Measurements from ENCODE around the gene UMPS. TPM values are rescaled to one million over a fixed set of nuclear protein-coding genes. Genes with fewer than 3 reads are reported as not detected.

The UMPS gene
- polyA plus RNA-seq (2011; rRNA removed) (54.2 and 64.4 TPM in 2 replicates), polyA plus RNA-seq (2017; fragmentation: RNase III; extraction: RNeasy Plus Mini Kit Qiagen cat#74134 plus additional on column Dnase treatment) (53.0 to 61.8 TPM (median 53.1 TPM) in 3 replicates), polyA minus RNA-seq (2011; rRNA and poly(A)+ RNA removed) (48.8 and 63.8 TPM in 2 replicates)
- 31.4 and 35.8 TPM in 2 replicates for polyA plus RNA-seq (2012; cell fraction: cytosol; rRNA removed)
- polyA plus RNA-seq (2012; cell fraction: nucleus; rRNA removed), result 18.6 and 34.3 TPM in 2 replicates

DNA sequence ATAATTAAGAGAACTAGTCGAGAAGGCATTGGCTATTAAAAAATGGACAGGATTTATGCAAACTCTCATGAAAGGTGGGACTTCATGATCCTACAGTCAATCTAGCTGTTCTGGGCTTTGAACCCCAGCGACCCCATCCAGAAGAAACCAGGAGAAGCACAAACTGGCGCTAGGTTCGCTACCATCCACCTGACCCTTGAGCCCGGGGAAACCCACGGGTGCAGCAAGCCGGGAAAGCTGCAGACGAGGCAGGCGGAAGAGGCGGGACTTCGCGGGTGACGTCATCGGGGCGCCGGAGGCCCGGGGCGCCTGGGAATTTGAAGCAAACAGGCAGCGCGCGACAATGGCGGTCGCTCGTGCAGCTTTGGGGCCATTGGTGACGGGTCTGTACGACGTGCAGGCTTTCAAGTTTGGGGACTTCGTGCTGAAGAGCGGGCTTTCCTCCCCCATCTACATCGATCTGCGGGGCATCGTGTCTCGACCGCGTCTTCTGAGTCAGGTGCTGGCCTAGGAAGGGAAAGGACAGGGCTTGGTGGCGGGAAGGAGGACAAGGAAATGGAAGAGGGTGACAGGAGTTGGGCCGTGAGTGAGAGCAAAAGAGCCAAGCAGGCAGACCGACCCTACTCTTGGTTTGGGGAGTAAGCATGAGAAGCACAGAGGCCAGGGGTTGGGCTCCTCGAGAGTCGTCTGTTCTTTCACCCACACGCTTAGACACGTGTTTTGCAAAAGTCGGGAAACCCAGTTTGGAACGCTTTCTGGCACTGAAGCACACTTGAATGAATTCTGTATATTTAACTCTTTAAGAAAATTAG is at the start of gene UMPS:
Gene UMPS (plus strand): TSS at position 324 of the 812 bp plus-strand sequence. CDS start 20 bp downstream, at position 344.
- Histone ChIP-seq H3K9me3 (no peaks in the 10 kb centered on the region), H3K4me3 (peak within 1 kb of the TSS; percentile 73), H3K4me1 (peaks cover 25% of the 10 kb centered on the region), H3K4me2 (peak within 1 kb of the TSS; percentile 84), H3K27ac (peak within 1 kb of the TSS; percentile 80 to 94)
- TF ChIP-seq, protein P1, sequence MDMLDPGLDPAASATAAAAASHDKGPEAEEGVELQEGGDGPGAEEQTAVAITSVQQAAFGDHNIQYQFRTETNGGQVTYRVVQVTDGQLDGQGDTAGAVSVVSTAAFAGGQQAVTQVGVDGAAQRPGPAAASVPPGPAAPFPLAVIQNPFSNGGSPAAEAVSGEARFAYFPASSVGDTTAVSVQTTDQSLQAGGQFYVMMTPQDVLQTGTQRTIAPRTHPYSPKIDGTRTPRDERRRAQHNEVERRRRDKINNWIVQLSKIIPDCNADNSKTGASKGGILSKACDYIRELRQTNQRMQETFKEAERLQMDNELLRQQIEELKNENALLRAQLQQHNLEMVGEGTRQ (IDR thresholded peaks at IDR 0.05), result no peak
- TF ChIP-seq, protein P2, sequence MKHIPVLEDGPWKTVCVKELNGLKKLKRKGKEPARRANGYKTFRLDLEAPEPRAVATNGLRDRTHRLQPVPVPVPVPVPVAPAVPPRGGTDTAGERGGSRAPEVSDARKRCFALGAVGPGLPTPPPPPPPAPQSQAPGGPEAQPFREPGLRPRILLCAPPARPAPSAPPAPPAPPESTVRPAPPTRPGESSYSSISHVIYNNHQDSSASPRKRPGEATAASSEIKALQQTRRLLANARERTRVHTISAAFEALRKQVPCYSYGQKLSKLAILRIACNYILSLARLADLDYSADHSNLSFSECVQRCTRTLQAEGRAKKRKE (CRISPR knock-in tag; IDR thresholded peaks at IDR 0.05; ENCODE audit: low read depth), result 0 out of 2 replicates have a peak, but pooled peaks have one; percentile 25
- TF ChIP-seq CHD4 (IDR thresholded peaks at IDR 0.05; ENCODE audit: borderline replicate concordance) (no peak), EHMT2 (IDR thresholded peaks at IDR 0.05; ENCODE audit: low read depth) (no peak), EHF (CRISPR knock-in tag; IDR thresholded peaks at IDR 0.05) (no peak; the same call in 1 of the 2 replicates), ZFP36 (IDR thresholded peaks at IDR 0.05; ENCODE audit: borderline replicate concordance, partially characterized antibody) (no peak), KDM5A (IDR thresholded peaks at IDR 0.05) (peak; percentile 90), EP300 (IDR thresholded peaks at IDR 0.05) (no peak), RFX5 (IDR thresholded peaks at IDR 0.05) (no peak), ESRRA (IDR thresholded peaks at IDR 0.05; ENCODE audit: borderline replicate concordance, low read length) (no peak), POLR2A (IDR thresholded peaks at IDR 0.05; ENCODE audit: low read length) (peak; percentile 91), MAFK (IDR thresholded peaks at IDR 0.05; ENCODE audit: partially characterized antibody) (no peak), HEYL (CRISPR knock-in tag; IDR thresholded peaks at IDR 0.05) (no peak), PHF8 (IDR thresholded peaks at IDR 0.05; ENCODE audit: borderline replicate concordance, low read depth) (peak; percentile 77), JUN (IDR thresholded peaks at IDR 0.05) (peak; percentile 87 to 88; a peak in 4 of 5 replicates), NFE2L2 (conservative IDR thresholded peaks at IDR 0.05; ENCODE audit: low read length) (no peak), CHD2 (IDR thresholded peaks at IDR 0.05; ENCODE audit: low read length, partially characterized antibody) (no peak), FOSL2 (IDR thresholded peaks at IDR 0.05) (no peak), FOSL2 (CRISPR knock-in tag; IDR thresholded peaks at IDR 0.05) (peak; percentile 84), MYC (IDR thresholded peaks at IDR 0.05; ENCODE audit: borderline replicate concordance, low read length) (peak; percentile 55), CEBPB (IDR thresholded peaks at IDR 0.05) (no peak)
- TF ChIP-seq, protein P3, sequence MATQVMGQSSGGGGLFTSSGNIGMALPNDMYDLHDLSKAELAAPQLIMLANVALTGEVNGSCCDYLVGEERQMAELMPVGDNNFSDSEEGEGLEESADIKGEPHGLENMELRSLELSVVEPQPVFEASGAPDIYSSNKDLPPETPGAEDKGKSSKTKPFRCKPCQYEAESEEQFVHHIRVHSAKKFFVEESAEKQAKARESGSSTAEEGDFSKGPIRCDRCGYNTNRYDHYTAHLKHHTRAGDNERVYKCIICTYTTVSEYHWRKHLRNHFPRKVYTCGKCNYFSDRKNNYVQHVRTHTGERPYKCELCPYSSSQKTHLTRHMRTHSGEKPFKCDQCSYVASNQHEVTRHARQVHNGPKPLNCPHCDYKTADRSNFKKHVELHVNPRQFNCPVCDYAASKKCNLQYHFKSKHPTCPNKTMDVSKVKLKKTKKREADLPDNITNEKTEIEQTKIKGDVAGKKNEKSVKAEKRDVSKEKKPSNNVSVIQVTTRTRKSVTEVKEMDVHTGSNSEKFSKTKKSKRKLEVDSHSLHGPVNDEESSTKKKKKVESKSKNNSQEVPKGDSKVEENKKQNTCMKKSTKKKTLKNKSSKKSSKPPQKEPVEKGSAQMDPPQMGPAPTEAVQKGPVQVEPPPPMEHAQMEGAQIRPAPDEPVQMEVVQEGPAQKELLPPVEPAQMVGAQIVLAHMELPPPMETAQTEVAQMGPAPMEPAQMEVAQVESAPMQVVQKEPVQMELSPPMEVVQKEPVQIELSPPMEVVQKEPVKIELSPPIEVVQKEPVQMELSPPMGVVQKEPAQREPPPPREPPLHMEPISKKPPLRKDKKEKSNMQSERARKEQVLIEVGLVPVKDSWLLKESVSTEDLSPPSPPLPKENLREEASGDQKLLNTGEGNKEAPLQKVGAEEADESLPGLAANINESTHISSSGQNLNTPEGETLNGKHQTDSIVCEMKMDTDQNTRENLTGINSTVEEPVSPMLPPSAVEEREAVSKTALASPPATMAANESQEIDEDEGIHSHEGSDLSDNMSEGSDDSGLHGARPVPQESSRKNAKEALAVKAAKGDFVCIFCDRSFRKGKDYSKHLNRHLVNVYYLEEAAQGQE (IDR thresholded peaks at IDR 0.05), result no peak
- TF ChIP-seq, protein P4, sequence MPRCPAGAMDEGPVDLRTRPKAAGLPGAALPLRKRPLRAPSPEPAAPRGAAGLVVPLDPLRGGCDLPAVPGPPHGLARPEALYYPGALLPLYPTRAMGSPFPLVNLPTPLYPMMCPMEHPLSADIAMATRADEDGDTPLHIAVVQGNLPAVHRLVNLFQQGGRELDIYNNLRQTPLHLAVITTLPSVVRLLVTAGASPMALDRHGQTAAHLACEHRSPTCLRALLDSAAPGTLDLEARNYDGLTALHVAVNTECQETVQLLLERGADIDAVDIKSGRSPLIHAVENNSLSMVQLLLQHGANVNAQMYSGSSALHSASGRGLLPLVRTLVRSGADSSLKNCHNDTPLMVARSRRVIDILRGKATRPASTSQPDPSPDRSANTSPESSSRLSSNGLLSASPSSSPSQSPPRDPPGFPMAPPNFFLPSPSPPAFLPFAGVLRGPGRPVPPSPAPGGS (IDR thresholded peaks at IDR 0.05), result peak; percentile 94
- TF ChIP-seq, protein P5, sequence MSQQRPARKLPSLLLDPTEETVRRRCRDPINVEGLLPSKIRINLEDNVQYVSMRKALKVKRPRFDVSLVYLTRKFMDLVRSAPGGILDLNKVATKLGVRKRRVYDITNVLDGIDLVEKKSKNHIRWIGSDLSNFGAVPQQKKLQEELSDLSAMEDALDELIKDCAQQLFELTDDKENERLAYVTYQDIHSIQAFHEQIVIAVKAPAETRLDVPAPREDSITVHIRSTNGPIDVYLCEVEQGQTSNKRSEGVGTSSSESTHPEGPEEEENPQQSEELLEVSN (IDR thresholded peaks at IDR 0.05; ENCODE audit: borderline replicate concordance, low read depth), result peak; percentile 83
- TF ChIP-seq, protein P6, sequence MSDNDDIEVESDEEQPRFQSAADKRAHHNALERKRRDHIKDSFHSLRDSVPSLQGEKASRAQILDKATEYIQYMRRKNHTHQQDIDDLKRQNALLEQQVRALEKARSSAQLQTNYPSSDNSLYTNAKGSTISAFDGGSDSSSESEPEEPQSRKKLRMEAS (IDR thresholded peaks at IDR 0.05), result peak; percentile 83
- TF ChIP-seq, protein P7, sequence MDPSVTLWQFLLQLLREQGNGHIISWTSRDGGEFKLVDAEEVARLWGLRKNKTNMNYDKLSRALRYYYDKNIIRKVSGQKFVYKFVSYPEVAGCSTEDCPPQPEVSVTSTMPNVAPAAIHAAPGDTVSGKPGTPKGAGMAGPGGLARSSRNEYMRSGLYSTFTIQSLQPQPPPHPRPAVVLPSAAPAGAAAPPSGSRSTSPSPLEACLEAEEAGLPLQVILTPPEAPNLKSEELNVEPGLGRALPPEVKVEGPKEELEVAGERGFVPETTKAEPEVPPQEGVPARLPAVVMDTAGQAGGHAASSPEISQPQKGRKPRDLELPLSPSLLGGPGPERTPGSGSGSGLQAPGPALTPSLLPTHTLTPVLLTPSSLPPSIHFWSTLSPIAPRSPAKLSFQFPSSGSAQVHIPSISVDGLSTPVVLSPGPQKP (IDR thresholded peaks at IDR 0.05; ENCODE audit: low read depth, low read length), result no peak
- TF ChIP-seq, protein P8, sequence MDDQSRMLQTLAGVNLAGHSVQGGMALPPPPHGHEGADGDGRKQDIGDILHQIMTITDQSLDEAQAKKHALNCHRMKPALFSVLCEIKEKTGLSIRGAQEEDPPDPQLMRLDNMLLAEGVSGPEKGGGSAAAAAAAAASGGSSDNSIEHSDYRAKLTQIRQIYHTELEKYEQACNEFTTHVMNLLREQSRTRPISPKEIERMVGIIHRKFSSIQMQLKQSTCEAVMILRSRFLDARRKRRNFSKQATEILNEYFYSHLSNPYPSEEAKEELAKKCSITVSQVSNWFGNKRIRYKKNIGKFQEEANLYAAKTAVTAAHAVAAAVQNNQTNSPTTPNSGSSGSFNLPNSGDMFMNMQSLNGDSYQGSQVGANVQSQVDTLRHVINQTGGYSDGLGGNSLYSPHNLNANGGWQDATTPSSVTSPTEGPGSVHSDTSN (IDR thresholded peaks at IDR 0.05), result no peak
- peak; percentile 79 to 86 for DNase-seq (ENCODE audit: low read depth in 1 of 2, low spot score in 1 of 2)
- FAIRE-seq, result no peak
- CTCF ChIA-PET, result interaction anchor here (1.2 to 2.0 kb wide), 7 partner anchors 11 to 171 kb away, joined by 3 to 7 read pairs (median 3); no protein-coding TSS in a partner anchor
- WGBS (ENCODE audit: missing lambda C conversion rate), result 1% methylated on average over 40 of the region's 44 CpGs
- peak; percentile 99 to 100 for ATAC-seq
- POLR2A ChIA-PET, result interaction anchor here (0.5 to 2.0 kb wide), 9 partner anchors 10 to 171 kb away, joined by 3 to 8 read pairs (median 4); no protein-coding TSS in a partner anchor
